HepG2 (cell line): ENCODE results near the gene TMED5. TPM values are rescaled to one million over a fixed set of nuclear protein-coding genes. Genes with fewer than 3 reads are reported as not detected.

Source experiments
- ARID4A ChIP-seq: sonication (generic); formaldehyde crosslinking; IDR thresholded peaks from 2 replicates; pipeline ENCODE4 v1.5.0; 2020; ENCODE audit warnings: mild to moderate bottlenecking, missing genetic modification reagents, borderline replicate concordance
- DR1 ChIP-seq: sonication (generic); formaldehyde crosslinking; IDR thresholded peaks from 2 replicates; pipeline ENCODE4 v1.8.0; 2021; ENCODE audit warnings: mild to moderate bottlenecking, missing genetic modification reagents, inconsistent platforms
- E2F2 ChIP-seq: sonication (generic); formaldehyde crosslinking; IDR thresholded peaks from 2 replicates; pipeline ENCODE4 v1.4.0; 2020; ENCODE audit warnings: missing genetic modification reagents, borderline replicate concordance
- MTERF4 ChIP-seq: sonication (generic); formaldehyde crosslinking; IDR thresholded peaks from 2 replicates; pipeline ENCODE4 v1.8.0; 2023; ENCODE audit warnings: mild to moderate bottlenecking, missing genetic modification reagents
- TCF12 ChIP-seq, 2 experiments: fragments of 450-650 bp in 1 of 2; sonication (generic) in 1 of 2; formaldehyde crosslinking in 1 of 2; IDR thresholded peaks; 2 replicates each; pipeline versions ENCODE4 v1.6.1 to v1.8.0; 2017 to 2022; ENCODE audit warnings: antibody characterized with exemption in 1 of 2, mild to moderate bottlenecking in 1 of 2, missing genetic modification reagents in 1 of 2, moderate library complexity in 1 of 2
- TRIM22 ChIP-seq: fragments of 450-650 bp; IDR thresholded peaks from 2 replicates; pipeline ENCODE4 v1.6.1; 2017
- ZFAT ChIP-seq: sonication (generic); formaldehyde crosslinking; conservative IDR thresholded peaks from 2 replicates; pipeline ENCODE4 v1.8.1; 2023; ENCODE audit warnings: missing genetic modification reagents, inconsistent platforms
- ZNF101 ChIP-seq: sonication (generic); formaldehyde crosslinking; IDR thresholded peaks from 2 replicates; pipeline ENCODE4 v1.4.0; 2020; ENCODE audit warnings: mild to moderate bottlenecking, low read depth, missing genetic modification reagents, borderline replicate concordance
- ZNF274 ChIP-seq: sonication (generic); formaldehyde crosslinking; IDR thresholded peaks from 2 replicates; pipeline ENCODE4 v1.5.1; 2020; ENCODE audit warnings: mild to moderate bottlenecking, missing genetic modification reagents
- ZNF280D ChIP-seq: sonication (generic); formaldehyde crosslinking; IDR thresholded peaks from 2 replicates; pipeline ENCODE4 v1.5.1; 2020; ENCODE audit warnings: mild to moderate bottlenecking, missing genetic modification reagents
- ZNF446 ChIP-seq: sonication (generic); formaldehyde crosslinking; IDR thresholded peaks from 2 replicates; pipeline ENCODE4 v1.5.0; 2020; ENCODE audit warnings: mild to moderate bottlenecking, missing genetic modification reagents
- ZNF503 ChIP-seq: sonication (generic); formaldehyde crosslinking; IDR thresholded peaks from 2 replicates; pipeline ENCODE4 v1.4.0; 2020; ENCODE audit warnings: missing genetic modification reagents
- ZNF709 ChIP-seq: sonication (generic); formaldehyde crosslinking; IDR thresholded peaks from 2 replicates; pipeline ENCODE4 v1.5.0; 2020; ENCODE audit warnings: mild to moderate bottlenecking, missing genetic modification reagents
- ZNF792 ChIP-seq: IDR thresholded peaks from 2 replicates; pipeline ENCODE4 v1.6.1; 2016
- polyA plus RNA-seq, 8 experiments: library from polyadenylated mRNA; depleted of rRNA in 3 of 8; stranded (reverse) in 7 of 8; unstranded in 1 of 8; fragments of >200 nt; fragmentation: Illumina TruSeq in 4 of 8; extraction: Trizol in 4 of 8; gene quantifications; 2 replicates each; pipeline versions ENCODE4 v1.2.1 to v1.2.3, GENCODE V29; 2011 to 2016; ENCODE audit warnings: low read depth in 4 of 8, missing spikeins in 1 of 8, mixed read lengths in 1 of 8; ENCODE audit not compliant: insufficient read depth in 1 of 8
- total RNA-seq, 5 experiments: library from RNA; depleted of rRNA; stranded (reverse); fragments of >200 nt; fragmentation: Illumina TruSeq; extraction: Trizol; gene quantifications; 2 replicates each; pipeline ENCODE4 v1.2.3, GENCODE V29; 2016; ENCODE audit warnings: low read depth in 1 of 5

TMED5 gene
- total and polyA plus RNA-seq, 2 of the 13 experiments (the other 11 are each of a cell fraction or from before 2014, with no cell fraction given): 58.1 to 99.0 TPM

GRCh38 chr1:93179886-93180722 lies at the start of gene TMED5 (continued):
- no peak; the same call in 1 of the 2 replicates for TF ChIP-seq ARID4A (CRISPR knock-in tag)
- TF ChIP-seq TRIM22: no peak
- TF ChIP-seq ZNF280D (CRISPR knock-in tag): peak; percentile 83
- TF ChIP-seq DR1 (CRISPR knock-in tag): no peak; the same call in 1 of the 2 replicates
- peak; percentile 83; the same call in 1 of the 2 replicates for TF ChIP-seq ZNF709
- peak; percentile 73; the same call in 1 of the 2 replicates for TF ChIP-seq ZNF274 (CRISPR knock-in tag)
- TF ChIP-seq ZNF446 (CRISPR knock-in tag): peak; percentile 58; the same call in 1 of the 2 replicates
- TF ChIP-seq ZFAT: peak; percentile 57; the same call in 1 of the 2 replicates
- peak; percentile 62; the same call in 1 of the 2 replicates for TF ChIP-seq E2F2 (CRISPR knock-in tag)
- no peak for TF ChIP-seq MTERF4 (CRISPR knock-in tag)
- TF ChIP-seq ZNF792 (CRISPR knock-in tag): peak; percentile 40; the same call in 1 of the 2 replicates
- no peak; the same call in none of the 2 replicates for TF ChIP-seq ZNF503 (CRISPR knock-in tag)
- no peak for TF ChIP-seq ZNF101 (CRISPR knock-in tag)
- TF ChIP-seq TCF12 (IDR thresholded peaks at IDR 0.05): no peak
- TF ChIP-seq TCF12 (CRISPR knock-in tag; IDR thresholded peaks at IDR 0.05): peak; percentile 78; the same call in 1 of the 2 replicates
